Heart left ventricle (tissue), 16 donors: ENCODE data around the gene MSL1. TPM values are rescaled to one million over a fixed set of nuclear protein-coding genes. Genes with fewer than 3 reads are reported as not detected.
A peak's percentile ranks its signal among the peaks of the same experiment; 100 is the strongest.

ENCODE experiments used
- ATAC-seq, 4 donors: fragments of 200-7000 bp; cut with Tn5 transposase; one replicate each; pipeline ENCODE4 v1.9.1; 2020 to 2022; ENCODE audit warnings: moderate library complexity in 4 of 4, mild to moderate bottlenecking in 3 of 4, moderate number of reproducible peaks in 1 of 4
- DNase-seq, 5 donors: peaks; one replicate each; pipeline ENCODE4 v3.0.0-alpha.2; 2020
- H3K27ac ChIP-seq, 12 donors: fragments of 200-600 bp; sonication (generic) in 4 of 12; one replicate each; pipeline versions ENCODE4 v1.5.0 to v1.8.0; 2016 to 2022; ENCODE audit warnings: mild to moderate bottlenecking in 2 of 12
- H3K27me3 ChIP-seq, 9 donors: fragments of 200-600 bp; sonication (generic) in 2 of 9; one replicate each; pipeline versions ENCODE4 v1.5.1 to v1.8.0; 2016 to 2022; ENCODE audit warnings: mild to moderate bottlenecking in 3 of 9
- H3K36me3 ChIP-seq, 9 donors: fragments of 200-600 bp; sonication (generic) in 2 of 9; one replicate each; pipeline versions ENCODE4 v1.5.0 to v1.8.0; 2018 to 2022; ENCODE audit warnings: mild to moderate bottlenecking in 2 of 9
- H3K4me1 ChIP-seq, 12 donors: fragments of 200-600 bp; sonication (generic) in 4 of 12; one replicate each; pipeline versions ENCODE4 v1.5.0 to v1.8.0; 2016 to 2022; ENCODE audit warnings: mild to moderate bottlenecking in 3 of 12
- H3K4me3 ChIP-seq, 12 donors: fragments of 200-600 bp; sonication (generic) in 4 of 12; one replicate each; pipeline versions ENCODE4 v1.5.0 to v1.8.0; 2017 to 2022; ENCODE audit warnings: mild to moderate bottlenecking in 9 of 12, moderate library complexity in 4 of 12
- H3K9me3 ChIP-seq, 12 donors: fragments of 200-600 bp; sonication (generic) in 4 of 12; one replicate each; pipeline versions ENCODE4 v1.5.0 to v1.8.0; 2016 to 2022; ENCODE audit warnings: mild to moderate bottlenecking in 1 of 12
- CTCF ChIP-seq, 12 donors: fragments of 200-600 bp; sonication (generic) in 4 of 12; IDR thresholded peaks; one replicate each; pipeline versions ENCODE4 v1.5.0 to v1.8.0; 2018 to 2022; ENCODE audit warnings: antibody characterized with exemption in 12 of 12, mild to moderate bottlenecking in 5 of 12
- POLR2A ChIP-seq, 2 donors: fragments of 450-650 bp; IDR thresholded peaks; one replicate each; pipeline ENCODE4 v1.6.1; 2017; ENCODE audit warnings: antibody characterized with exemption in 2 of 2, mild to moderate bottlenecking in 2 of 2, moderate library complexity in 2 of 2
- WGBS, 4 donors: extraction: QIAGEN DNeasy Blood & Tissue Kit in 2 of 4; methylation state at CpG; one replicate each; pipeline versions ENCODE4 v1.1.5 to v1.1.7; 2013 to 2018; 5-methylcytosine and 5-hydroxymethylcytosine counted together
- intact Hi-C, 10 donors: fragments of 100-400 bp; cut with DNase I; formaldehyde crosslinking; loops; one replicate each; pipeline versions ENCODE4 v1.11.1 to v1.14.2; 2022
- polyA plus RNA-seq, 2 donors: library from polyadenylated mRNA; stranded (reverse); fragments of 200-250 nt; gene quantifications; one replicate each; pipeline ENCODE4 v1.2.3, GENCODE V29; 2013
- total RNA-seq, 9 donors: library from RNA; depleted of rRNA in 2 of 9; stranded (reverse); fragments of >200 nt in 2 of 9; fragmentation: NEBNext Ultra II Directional in 3 of 9; extraction: Animal tissue kit (Norgen Biotek cat#: 25700) in 3 of 9; gene quantifications; one replicate each; pipeline versions ENCODE4 v1.1.0 to v1.2.4, GENCODE V29; 2016 to 2023
- donor health status: ischemic (EF 13 %, LVEDD 7.1; RV severe dilation, severe dysfunction).
- donor health status: healthy with polysubstance abuse.
- donor health status: DM: no; HTN: yes; CAD: no.
- donor health status: DM: no; HTN: no; CAD: no.
- donor health status: ischemic (EF 25% LVEDD 6.9; RV normal size, moderate dysfunction).
- donor health status: ischemic (EF 25% LVEDD 5.7; RV mildly dilated, moderate dysfunction).
- donor health status: healthy.
- donor health status: DM: yes; HTN: yes; CAD: no.
- donor health status: ischemic (EF 35%, LVEDD 5.7; RV mildly dilated, moderate dysfunction).
- donor health status: nonischemic (EF 11% LVEDD 7.7; RV severe dilation, severe dysfunction).
- donor health status: DM: yes; HTN: yes; CAD: no.
- donor health status: PGD.
- donor health status: ischemic (EF 29% LVEDD 5.4; RV normal size, mild dysfunction).
- donor health status: nonischemic (EF 23%, LVEDD 6.1; RV moderate dilation, normal function).

MSL1 gene
- total and polyA plus RNA-seq, 11 donors: 32.0 to 54.7 (median 45.1) TPM

- intact Hi-C loops: loop anchor here in 1 of 10 donors (10.0 kb wide), 1 partner anchor 152 kb away; no protein-coding TSS in a partner anchor
- Histone ChIP-seq H3K9me3 (no peaks in the 10 kb centered on the region), H3K4me1 (peaks cover 0 to 21% (median 10%) of the 10 kb centered on the region in 12 donors), H3K27ac (no peak overlapping the region), H3K4me3 (no peak overlapping the region), H3K27me3 (no peaks in the 10 kb centered on the region), H3K36me3 (peaks cover 0 to 49% (median 29%) of the 10 kb centered on the region in 9 donors)
- ATAC-seq (peak in 1 of 4 donors; percentile 1), DNase-seq (no peak)
- 75 to 78% (median 77%) methylated on average over 2 of the region's 2 CpGs; no CpG with 5 or more reads in 1 of the 4 donors for WGBS, 4 donors
- TF ChIP-seq POLR2A (IDR thresholded peaks at IDR 0.05): no peak
- TF ChIP-seq CTCF (IDR thresholded peaks at IDR 0.05): no peak
Observed at GRCh38 chr17:40176754-40177110, 55.0 kb downstream of the MSL1 start.

DNA sequence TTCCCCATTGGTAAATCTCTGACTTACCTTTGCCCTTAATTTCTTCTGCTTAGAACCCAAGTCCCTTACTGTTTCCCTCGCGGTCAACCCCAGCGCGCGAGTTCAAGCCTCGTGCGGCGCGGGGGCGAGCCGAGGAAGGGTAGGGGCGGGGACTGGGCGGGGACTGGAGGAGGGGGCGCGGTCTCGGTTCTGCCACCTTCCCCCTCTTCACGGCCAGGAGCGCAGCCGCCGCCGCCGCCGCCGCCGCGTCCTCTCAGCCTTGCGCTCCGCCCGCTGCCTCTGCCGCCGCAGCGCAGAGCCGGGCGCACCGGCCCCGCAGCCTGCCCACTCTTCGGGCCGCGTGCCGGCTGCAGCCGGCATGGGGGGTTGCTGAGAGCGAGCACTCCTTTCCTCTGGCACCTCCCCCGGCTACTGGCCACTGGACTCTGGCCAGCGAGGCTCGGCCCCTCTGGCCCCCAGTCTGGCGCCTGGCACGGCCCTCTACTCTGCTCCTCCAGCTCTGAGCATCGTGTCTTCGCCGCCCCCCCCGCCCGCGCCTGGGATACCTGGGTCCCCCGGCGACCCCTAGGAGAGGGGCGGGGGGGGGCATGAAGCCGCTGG, 55.6 kb downstream of the MSL1 start, which contains the start of gene RAPGEFL1:
TSS of gene RAPGEFL1 (plus strand) at position 196 of the 600 bp plus-strand sequence. CDS start at position 588, 392 bp downstream.
- no peaks in the 10 kb centered on the region for H3K27me3 ChIP-seq
- ATAC-seq: peak; percentile 59 to 84 (median 82)
- intact Hi-C loops: loop anchor here in 1 of 10 donors (10.0 kb wide), 1 partner anchor 153 kb away; no protein-coding TSS in a partner anchor
- DNase-seq: peak; percentile 72 to 89 (median 77)
- TF ChIP-seq POLR2A (IDR thresholded peaks at IDR 0.05): no peak
- TF ChIP-seq CTCF (IDR thresholded peaks at IDR 0.05): no peak
- H3K36me3 ChIP-seq: peaks cover 0 to 43% (median 23%) of the 10 kb centered on the region in 9 donors
- peak within 1 kb of the TSS in 2 of 12 donors; percentile 13 to 29 for H3K27ac ChIP-seq
- H3K9me3 ChIP-seq: no peaks in the 10 kb centered on the region
- peak within 1 kb of the TSS; percentile 12 to 62 (median 52) for H3K4me3 ChIP-seq
- peaks cover 0 to 21% (median 10%) of the 10 kb centered on the region in 12 donors for H3K4me1 ChIP-seq
- whole genome bisulfite sequencing, 4 donors: 1 to 18% (median 7%) methylated on average over 23 to 57 of the region's 57 CpGs

GRCh38 chr17:40178021-40178601, 56.3 kb downstream of the MSL1 start:
- peak overlapping the region in 9 of 12 donors; percentile 41 to 62 (median 56) for H3K4me3 ChIP-seq
- H3K27me3 ChIP-seq: no peaks in the 10 kb centered on the region
- DNase-seq (no peak), ATAC-seq (no peak)
- TF ChIP-seq CTCF (IDR thresholded peaks at IDR 0.05) (no peak), POLR2A (IDR thresholded peaks at IDR 0.05) (no peak)
- WGBS, 4 donors: 58 to 89% (median 75%) methylated on average over 18 to 46 of the region's 46 CpGs
- H3K9me3 ChIP-seq: no peaks in the 10 kb centered on the region
- intact Hi-C loops: loop anchor here in 1 of 10 donors (10.0 kb wide), 1 partner anchor 153 kb away; no protein-coding TSS in a partner anchor
- H3K36me3 ChIP-seq: peaks cover 0 to 36% (median 19%) of the 10 kb centered on the region in 9 donors
- H3K4me1 ChIP-seq: peaks cover 0 to 24% (median 10%) of the 10 kb centered on the region in 12 donors
- H3K27ac ChIP-seq: peak overlapping the region in 1 of 12 donors; percentile 29

GRCh38 chr17:40178660-40179059, 56.9 kb downstream of the MSL1 start:
- Histone ChIP-seq H3K36me3 (peaks cover 0 to 30% (median 15%) of the 10 kb centered on the region in 9 donors), H3K27me3 (no peaks in the 10 kb centered on the region), H3K9me3 (no peaks in the 10 kb centered on the region), H3K4me1 (peaks cover 0 to 24% (median 10%) of the 10 kb centered on the region in 12 donors), H3K27ac (no peak overlapping the region), H3K4me3 (no peak overlapping the region)
- intact Hi-C loops: loop anchor here in 1 of 10 donors (10.0 kb wide), 1 partner anchor 154 kb away; no protein-coding TSS in a partner anchor
- DNase-seq (no peak), ATAC-seq (no peak)
- WGBS, 4 donors: 91 to 98% (median 96%) methylated on average over 5 to 7 of the region's 7 CpGs
- TF ChIP-seq POLR2A (IDR thresholded peaks at IDR 0.05) (no peak), CTCF (IDR thresholded peaks at IDR 0.05) (no peak)
